ENCODE results near the gene ANAPC15. TPM values are rescaled to one million over a fixed set of nuclear protein-coding genes. Genes with fewer than 3 reads are reported as not detected.

Gene ANAPC15
- total RNA-seq, 1 experiment from 2014 or later = 37.6 TPM

DNA sequence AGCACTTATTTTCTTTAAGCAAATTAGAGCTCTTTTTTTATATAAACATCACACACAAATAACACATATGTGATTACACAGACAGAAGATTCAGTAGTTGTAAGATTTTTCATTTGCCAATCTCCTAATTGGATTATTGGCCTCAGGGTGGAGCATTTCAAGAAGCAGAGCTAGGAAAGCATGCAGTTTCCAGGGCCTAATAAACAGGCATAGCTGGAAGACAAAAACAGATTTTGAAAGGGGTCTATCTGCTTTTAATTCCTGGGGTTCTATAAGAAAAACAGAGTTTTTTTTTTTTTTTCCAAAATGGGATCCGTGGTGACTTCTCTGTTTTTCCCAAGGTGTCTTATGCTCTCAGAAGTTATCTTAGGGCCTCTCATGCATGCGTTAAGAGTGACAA, 15.4 kb upstream of the ANAPC15 start:
- no peak for DNase-seq (ENCODE audit: extremely low read depth, low read depth)

DNA sequence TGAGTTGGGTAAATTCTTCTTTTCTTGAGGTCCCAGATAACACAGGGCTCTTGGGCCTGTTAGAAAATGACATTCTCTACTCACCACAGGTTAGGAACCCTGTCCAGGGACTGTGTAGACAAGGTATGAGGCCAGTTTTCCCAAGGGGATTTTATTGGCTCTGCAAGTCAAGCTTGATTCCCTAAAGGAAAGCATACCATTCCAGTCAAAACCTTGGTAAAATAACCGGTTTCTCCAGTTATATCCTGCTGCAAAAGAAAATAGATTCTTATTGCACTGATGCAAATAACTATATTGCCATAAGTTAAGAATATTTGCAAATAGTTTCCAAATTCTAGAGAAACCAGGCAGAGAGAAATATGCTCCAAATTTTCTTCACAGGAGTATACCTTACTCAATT, 13.5 kb upstream of the ANAPC15 start:
- DNase-seq (ENCODE audit: extremely low read depth, low read depth) = no peak

DNA sequence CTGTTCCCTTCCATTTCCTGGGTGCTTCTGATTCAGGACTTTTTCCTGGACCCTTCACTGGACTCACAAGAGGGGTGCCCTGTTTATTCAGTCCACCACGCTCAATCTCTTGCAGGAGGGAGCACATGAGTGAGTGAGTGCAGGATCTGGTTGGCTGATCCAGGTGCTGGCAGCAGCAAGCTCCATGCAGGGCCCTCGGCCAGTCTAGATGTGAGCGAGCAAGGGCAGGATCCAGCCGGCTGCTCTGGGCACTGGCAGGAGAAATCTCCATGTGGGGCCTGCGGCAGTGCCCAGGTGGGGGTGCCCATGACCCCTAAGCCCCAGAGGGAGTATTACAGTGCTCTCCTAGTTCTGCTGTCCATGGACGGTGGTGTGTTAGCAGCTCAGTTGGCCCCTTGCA, 11.6 kb upstream of the ANAPC15 start:
- no peak for DNase-seq (ENCODE audit: extremely low read depth, low read depth)

DNA sequence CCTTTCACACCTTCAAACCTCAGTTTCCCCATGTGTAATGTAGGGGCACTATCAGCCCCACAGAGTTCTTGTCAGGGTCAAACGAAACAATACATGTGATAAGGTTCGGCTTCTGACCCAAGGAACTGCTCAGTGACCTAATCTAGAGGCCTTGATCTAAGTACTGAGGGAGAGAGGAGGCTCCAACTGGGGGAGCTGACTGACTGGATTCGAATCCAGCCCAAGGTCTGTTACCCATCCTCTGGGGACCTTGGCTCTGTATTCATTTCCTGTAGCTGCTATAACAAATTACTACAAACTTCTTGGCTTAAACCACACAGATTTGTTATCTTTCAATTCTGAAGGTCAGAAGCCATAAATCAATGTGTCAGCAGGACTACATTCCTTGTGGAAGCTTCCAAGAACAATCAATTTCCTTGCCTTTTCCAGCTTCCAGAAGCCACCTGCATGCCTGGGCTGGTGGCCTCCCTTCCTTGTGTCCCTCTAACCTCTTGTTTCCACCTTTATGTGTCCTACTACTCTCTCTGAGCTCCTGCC, 10.7 kb upstream of the ANAPC15 start:
- no peak for DNase-seq (ENCODE audit: extremely low read depth, low read depth)

DNA sequence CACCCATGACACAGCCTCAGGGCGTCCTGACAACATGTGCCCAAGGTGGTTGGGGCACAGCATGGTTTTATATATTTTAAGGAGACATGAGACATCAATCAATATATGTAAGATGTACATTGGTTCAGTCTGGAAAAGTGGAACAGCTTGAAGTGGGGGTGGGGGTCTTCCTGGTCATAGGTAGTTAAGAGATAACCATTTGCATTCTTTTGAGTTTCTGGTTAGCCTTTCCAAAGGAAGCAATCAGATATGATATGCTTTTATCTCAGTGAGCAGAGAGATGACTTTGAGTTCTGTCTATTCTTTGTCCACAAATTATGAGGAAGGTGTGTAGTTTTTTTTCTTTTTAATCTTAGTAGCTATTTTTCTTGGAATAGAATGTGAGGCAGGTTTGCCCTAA, 10.1 kb upstream of the ANAPC15 start:
- no peak for DNase-seq (ENCODE audit: extremely low read depth, low read depth)

GRCh38 chr11:72120930-72121329, 8.4 kb upstream of the ANAPC15 start:
- DNase-seq (ENCODE audit: extremely low read depth, low read depth) = no peak

DNA sequence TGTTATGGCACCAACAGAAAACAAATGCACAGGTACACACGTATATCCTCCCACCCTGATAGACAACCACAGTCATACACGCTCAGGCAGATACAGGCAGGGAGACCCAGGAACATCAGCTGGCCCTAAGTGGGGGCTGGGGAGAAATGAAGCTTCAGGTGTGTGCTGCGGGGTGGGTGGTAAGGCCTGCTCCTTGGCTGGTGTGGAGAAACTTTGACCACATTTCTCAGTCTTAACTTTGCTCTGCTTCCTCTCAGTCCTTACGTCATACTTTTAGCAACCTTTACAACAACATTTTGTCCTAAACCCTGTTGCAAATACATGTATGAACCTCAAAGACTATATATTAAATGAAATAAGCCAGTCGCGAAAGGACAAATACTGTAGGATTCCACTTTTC, 6.7 kb upstream of the ANAPC15 start:
- DNase-seq (ENCODE audit: extremely low read depth, low read depth) = no peak

DNA sequence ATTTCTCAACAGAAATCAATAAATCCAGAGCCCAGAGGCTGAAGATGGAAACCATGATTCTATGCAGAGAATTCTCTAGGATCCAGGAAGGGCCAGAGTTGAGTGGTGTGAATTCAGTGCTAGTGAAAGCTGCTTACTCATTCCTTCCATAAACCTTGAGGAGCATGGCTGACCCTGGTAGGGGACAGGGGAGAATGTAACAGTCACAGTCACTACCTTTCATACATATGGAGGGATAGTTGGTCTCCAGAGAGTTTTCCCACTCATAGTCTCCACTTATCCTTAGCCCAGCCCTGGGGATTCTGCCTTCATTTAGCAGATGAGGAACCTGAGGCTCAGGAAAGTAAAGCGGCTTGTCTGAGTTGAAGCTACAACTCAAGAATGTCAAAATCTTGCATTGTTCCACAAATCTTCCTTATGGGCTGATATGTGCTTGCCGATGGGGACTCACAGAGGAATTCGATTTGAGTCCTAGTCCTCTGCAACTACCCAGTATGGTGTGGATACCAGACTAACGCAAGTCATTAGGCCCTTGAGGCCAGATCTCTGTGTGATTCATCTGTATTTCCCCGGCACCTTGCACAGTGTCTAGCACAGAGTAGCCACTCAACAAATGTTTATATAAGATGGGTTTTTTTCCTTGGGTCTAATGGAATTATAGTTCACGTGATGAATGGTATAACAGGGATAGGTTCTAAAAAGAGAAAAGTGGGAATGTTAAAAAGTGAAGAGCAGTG, 3.7 kb upstream of the ANAPC15 start:
- no peak for DNase-seq (ENCODE audit: extremely low read depth, low read depth)

GRCh38 chr11:72114570-72114969, 2.1 kb upstream of the ANAPC15 start:
- DNase-seq (ENCODE audit: extremely low read depth, low read depth) = no peak

GRCh38 chr11:72112978-72113808, 698 bp upstream of the ANAPC15 start:
- DNase-seq (ENCODE audit: extremely low read depth, low read depth) = no peak

- DNase-seq (ENCODE audit: extremely low read depth, low read depth) = no peak
These were observed 974 bp downstream of the ANAPC15 start for GRCh38 chr11:72111300-72112142.

- no peak for DNase-seq (ENCODE audit: extremely low read depth, low read depth)
These were observed 6.6 kb downstream of the ANAPC15 start, which contains the start of gene TOMT for GRCh38 chr11:72105888-72106287. Gene TOMT, plus strand, starts transcription at chr11:72105924. Its CDS starts 28 bp downstream, at chr11:72105952.

GRCh38 chr11:72103754-72104167, 8.7 kb downstream of the ANAPC15 start:
- no peak for DNase-seq (ENCODE audit: extremely low read depth, low read depth)

DNA sequence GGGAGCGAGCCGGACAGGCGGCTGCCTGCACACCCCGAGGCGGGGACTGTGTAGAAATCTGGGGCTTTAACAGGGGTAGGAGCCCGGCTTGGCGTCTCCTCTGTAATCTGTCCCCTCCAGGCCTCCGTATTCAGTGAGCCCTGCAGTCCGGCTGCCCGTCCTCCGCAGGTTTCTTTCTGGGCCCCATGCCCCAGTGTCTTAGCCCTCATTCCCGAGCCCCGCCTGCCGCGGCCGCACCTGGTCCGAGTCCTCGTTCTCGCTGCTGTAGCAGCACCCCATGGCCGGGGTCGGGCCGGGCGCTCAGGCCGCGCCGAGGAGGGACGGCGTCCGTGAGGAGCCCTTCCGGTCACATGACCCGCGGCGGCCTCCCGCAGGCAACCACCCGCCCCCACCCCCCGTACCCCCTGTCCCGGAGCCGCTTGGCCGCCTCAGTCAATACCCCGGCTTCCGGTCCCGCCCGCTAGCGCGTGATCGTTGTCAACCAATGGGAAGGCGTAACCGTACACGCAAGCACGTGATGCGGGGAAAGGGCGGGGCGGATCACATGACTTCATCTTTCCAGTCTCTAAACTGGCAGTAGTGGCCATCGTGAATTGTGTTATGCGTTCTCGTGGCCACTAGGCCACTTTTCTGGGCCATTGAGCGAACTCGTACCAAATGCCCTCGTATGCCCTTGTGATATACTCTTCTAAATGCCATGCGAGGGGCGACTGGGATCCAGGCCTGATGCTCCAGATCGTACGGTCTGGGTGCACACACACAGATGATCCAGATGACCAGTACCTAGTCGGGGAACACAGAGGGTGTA, 9.3 kb downstream of the ANAPC15 start, which contains the start of gene LAMTOR1:
LAMTOR1 (minus strand) TSS at position 352 of the 808 bp plus-strand sequence; CDS start at position 279, 73 bp downstream.
- DNase-seq (ENCODE audit: extremely low read depth, low read depth) = peak; percentile 96

DNA sequence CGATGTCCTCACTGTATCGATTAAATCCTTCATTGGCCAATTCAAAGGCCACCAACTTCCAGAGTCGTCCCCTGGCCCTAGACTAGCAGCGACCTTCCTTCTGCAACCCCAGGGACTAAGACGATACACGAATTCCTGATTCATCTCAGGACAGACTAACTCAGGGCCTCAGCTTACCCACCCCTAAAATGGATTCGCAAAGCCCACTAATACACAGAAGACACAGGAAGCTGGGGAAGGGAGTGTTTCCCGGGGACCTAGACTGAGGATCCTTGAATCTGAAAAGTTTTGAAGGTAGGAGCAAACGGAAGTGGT, 9.9 kb downstream of the ANAPC15 start:
- DNase-seq (ENCODE audit: extremely low read depth, low read depth) = no peak

GRCh38 chr11:72102162-72102561, 10.3 kb downstream of the ANAPC15 start:
- DNase-seq (ENCODE audit: extremely low read depth, low read depth) = no peak

DNA sequence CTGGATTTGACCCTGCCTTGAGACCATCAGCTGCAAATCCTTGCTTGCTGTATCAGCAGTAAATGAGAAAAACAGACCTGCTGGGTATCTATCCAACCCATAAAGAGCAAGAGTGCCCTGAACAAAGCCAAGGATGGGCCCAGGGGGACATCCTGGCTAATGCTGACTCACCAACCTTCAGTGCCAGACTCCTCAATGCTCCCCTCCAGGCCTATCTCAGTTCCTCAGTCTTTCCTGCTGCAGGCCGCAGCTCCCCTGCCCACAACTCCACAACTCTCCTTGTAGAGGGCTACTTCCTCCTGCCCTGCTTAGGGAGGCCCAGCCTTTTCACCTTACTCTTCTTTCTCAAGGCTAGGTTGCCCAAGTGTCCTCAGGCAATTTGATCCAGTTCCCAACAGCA, 12.0 kb downstream of the ANAPC15 start:
- no peak for DNase-seq (ENCODE audit: extremely low read depth, low read depth)

DNA sequence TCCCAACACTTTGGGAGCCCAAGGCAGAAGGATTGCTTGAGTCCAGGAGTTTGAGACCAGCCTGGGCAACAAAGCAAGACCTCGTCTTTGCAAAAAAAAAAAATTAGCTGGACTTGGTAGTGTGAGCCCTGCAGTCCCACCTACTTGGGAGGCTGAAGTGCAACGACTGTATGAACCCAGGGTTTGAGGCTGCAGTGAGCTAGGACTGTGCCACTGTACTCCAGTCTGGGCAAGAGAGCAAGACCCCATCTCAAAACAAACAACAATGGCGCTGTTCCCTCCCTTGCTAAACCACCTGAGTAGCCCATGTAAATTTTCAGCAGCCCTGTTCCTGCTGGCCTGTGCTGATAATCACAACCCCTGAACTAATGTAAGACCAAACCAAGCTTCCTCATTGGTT, 12.5 kb downstream of the ANAPC15 start:
- DNase-seq (ENCODE audit: extremely low read depth, low read depth) = no peak

GRCh38 chr11:72098741-72099140, 13.8 kb downstream of the ANAPC15 start:
- DNase-seq (ENCODE audit: extremely low read depth, low read depth) = no peak

DNA sequence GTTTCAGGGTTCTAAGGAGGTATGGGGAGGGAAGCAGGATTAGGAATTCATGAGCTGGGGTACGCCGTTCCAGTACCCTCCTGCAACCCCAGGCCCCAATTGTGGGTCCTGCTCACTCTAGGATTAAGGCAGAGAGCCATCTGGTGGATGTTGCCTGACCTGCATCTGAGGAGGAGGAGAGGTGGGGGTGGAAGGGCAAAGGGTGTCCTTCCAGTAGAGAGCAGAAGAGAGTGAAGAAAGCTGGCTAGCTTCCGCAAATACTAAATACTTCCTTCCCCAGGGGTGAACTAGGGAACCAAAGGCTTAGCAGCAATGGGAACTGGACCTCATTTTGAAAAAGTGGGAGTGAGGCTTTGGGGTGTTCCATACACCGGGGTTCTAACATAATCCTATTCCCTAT, 21.2 kb downstream of the ANAPC15 start:
- peak; percentile 67 for DNase-seq (ENCODE audit: extremely low read depth, low read depth)
